ENCODE results near the gene GFY. TPM values are rescaled to one million over a fixed set of nuclear protein-coding genes. Genes with fewer than 3 reads are reported as not detected.
A peak's percentile ranks its signal among the peaks of the same experiment; 100 is the strongest.

Gene GFY
- total and polyA plus RNA-seq, 10 donors, result not detected

GRCh38 chr19:49461656-49462055 lies 36.5 kb downstream of the GFY start:
- no peak for TF ChIP-seq POLR2AphosphoS5 (IDR thresholded peaks at IDR 0.05)
- no peak for DNase-seq
- Histone ChIP-seq H3K36me3 (peaks cover 0 to 84% (median 52%) of the 10 kb centered on the region in 6 donors), H3K9me3 (no peaks in the 10 kb centered on the region), H3K4me1 (peaks cover 4 to 35% (median 12%) of the 10 kb centered on the region in 6 donors), H3K4me3 (no peak overlapping the region), H3K27ac (no peak overlapping the region), H3K27me3 (replicated peaks in 1 of 7) (no peaks in the 10 kb centered on the region)
- intact Hi-C loops (cut with DNase I; ENCODE audit: low total_unique reads), result no loop called here
- whole genome bisulfite sequencing, 5 donors, result 96 to 98% (median 98%) methylated on average over 27 to 37 of the region's 37 CpGs

- Histone ChIP-seq H3K4me3 (no peak overlapping the region), H3K4me1 (peaks cover 3 to 27% (median 10%) of the 10 kb centered on the region in 6 donors), H3K27me3 (replicated peaks in 1 of 7) (no peaks in the 10 kb centered on the region), H3K9me3 (no peaks in the 10 kb centered on the region), H3K36me3 (peaks cover 0 to 84% (median 55%) of the 10 kb centered on the region in 6 donors), H3K27ac (no peak overlapping the region)
- TF ChIP-seq POLR2AphosphoS5 (IDR thresholded peaks at IDR 0.05), result no peak
- intact Hi-C loops (cut with DNase I; ENCODE audit: low total_unique reads), result no loop called here
- DNase-seq, result no peak
- WGBS, 5 donors, result 86 to 94% (median 88%) methylated on average over 12 of the region's 12 CpGs
These were observed 37.3 kb downstream of the GFY start for GRCh38 chr19:49462492-49462891.

- intact Hi-C loops (cut with DNase I; ENCODE audit: low total_unique reads), result no loop called here
- Histone ChIP-seq H3K4me3 (no peak overlapping the region), H3K9me3 (no peaks in the 10 kb centered on the region), H3K36me3 (peaks cover 0 to 87% (median 56%) of the 10 kb centered on the region in 6 donors), H3K27me3 (replicated peaks in 1 of 7) (no peaks in the 10 kb centered on the region), H3K27ac (no peak overlapping the region), H3K4me1 (peaks cover 0 to 25% (median 11%) of the 10 kb centered on the region in 6 donors)
- no peak for TF ChIP-seq CTCF (IDR thresholded peaks at IDR 0.05 in 8 of 11, conservative IDR thresholded peaks at IDR 0.05 in 3 of 11)
- TF ChIP-seq POLR2A (IDR thresholded peaks at IDR 0.05), result no peak
- TF ChIP-seq POLR2AphosphoS5 (IDR thresholded peaks at IDR 0.05), result peak in 1 of 3 donors; percentile 23
- DNase-seq, result no peak
- WGBS, 5 donors, result 89 to 94% (median 91%) methylated on average over 38 to 39 of the region's 39 CpGs
These were observed 39.0 kb downstream of the GFY start for GRCh38 chr19:49463960-49464740.

GRCh38 chr19:49465371-49465770 lies 40.2 kb downstream of the GFY start:
- no peaks in the 10 kb centered on the region for H3K27me3 ChIP-seq (replicated peaks in 1 of 7)
- H3K9me3 ChIP-seq, result no peaks in the 10 kb centered on the region
- H3K36me3 ChIP-seq, result peaks cover 0 to 87% (median 46%) of the 10 kb centered on the region in 6 donors
- intact Hi-C loops (cut with DNase I; ENCODE audit: low total_unique reads), result no loop called here
- 80 to 100% (median 95%) methylated on average over 1 to 3 of the region's 3 CpGs for WGBS, 5 donors
- peaks cover 11 to 35% (median 24%) of the 10 kb centered on the region in 6 donors for H3K4me1 ChIP-seq
- no peak overlapping the region for H3K27ac ChIP-seq
- no peak for TF ChIP-seq POLR2AphosphoS5 (IDR thresholded peaks at IDR 0.05)
- no peak for TF ChIP-seq POLR2A (IDR thresholded peaks at IDR 0.05)
- no peak for TF ChIP-seq CTCF (IDR thresholded peaks at IDR 0.05 in 8 of 11, conservative IDR thresholded peaks at IDR 0.05 in 3 of 11)
- H3K4me3 ChIP-seq, result no peak overlapping the region
- no peak for DNase-seq

GRCh38 chr19:49468199-49468598 lies 43.0 kb downstream of the GFY start:
- 86 to 94% (median 89%) methylated on average over 15 to 19 of the region's 19 CpGs for WGBS, 5 donors

More at GRCh38 chr19:49468199-49468598, 43.0 kb downstream of the GFY start:
- Histone ChIP-seq H3K9me3 (no peaks in the 10 kb centered on the region), H3K36me3 (peaks cover 0 to 73% (median 35%) of the 10 kb centered on the region in 6 donors), H3K4me3 (no peak overlapping the region), H3K27me3 (replicated peaks in 1 of 7) (no peaks in the 10 kb centered on the region), H3K4me1 (peaks cover 23 to 62% (median 42%) of the 10 kb centered on the region in 6 donors), H3K27ac (peak overlapping the region; percentile 60 to 89 (median 72))
- DNase-seq, result no peak
- intact Hi-C loops (cut with DNase I; ENCODE audit: low total_unique reads), result no loop called here
- TF ChIP-seq POLR2A (IDR thresholded peaks at IDR 0.05) (no peak), POLR2AphosphoS5 (IDR thresholded peaks at IDR 0.05) (peak in 1 of 3 donors; percentile 31)
